ENCODE data around the gene C1orf35.

C1orf35 gene

GRCh38 chr1:228102791-228103620 lies at the start of gene C1orf35:
C1orf35 (minus strand) TSS chr1:228103325; CDS start chr1:228103227, 98 bp downstream.
- peak; percentile 95 for DNase-seq (ENCODE audit: low read depth in 2 of 2)

DNA sequence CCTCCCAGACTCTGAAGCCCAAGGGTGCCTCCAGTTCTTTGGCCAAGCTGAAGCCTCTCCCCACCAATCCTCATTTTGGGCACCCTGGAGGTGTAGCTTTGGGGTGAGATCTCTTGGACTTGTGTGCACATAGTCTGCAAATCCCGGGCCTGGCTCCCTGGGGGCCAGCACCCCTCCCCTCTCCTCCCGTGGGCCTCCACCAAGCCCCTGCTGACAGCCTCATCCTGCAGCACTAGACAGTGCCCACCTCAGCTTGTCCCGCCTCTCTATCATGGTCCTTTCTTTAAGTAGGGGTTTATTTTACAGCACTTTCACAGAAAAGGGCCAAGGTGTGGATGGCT lies 49.8 kb upstream of the C1orf35 start:
- DNase-seq (ENCODE audit: low read depth in 2 of 2) = no peak

DNA sequence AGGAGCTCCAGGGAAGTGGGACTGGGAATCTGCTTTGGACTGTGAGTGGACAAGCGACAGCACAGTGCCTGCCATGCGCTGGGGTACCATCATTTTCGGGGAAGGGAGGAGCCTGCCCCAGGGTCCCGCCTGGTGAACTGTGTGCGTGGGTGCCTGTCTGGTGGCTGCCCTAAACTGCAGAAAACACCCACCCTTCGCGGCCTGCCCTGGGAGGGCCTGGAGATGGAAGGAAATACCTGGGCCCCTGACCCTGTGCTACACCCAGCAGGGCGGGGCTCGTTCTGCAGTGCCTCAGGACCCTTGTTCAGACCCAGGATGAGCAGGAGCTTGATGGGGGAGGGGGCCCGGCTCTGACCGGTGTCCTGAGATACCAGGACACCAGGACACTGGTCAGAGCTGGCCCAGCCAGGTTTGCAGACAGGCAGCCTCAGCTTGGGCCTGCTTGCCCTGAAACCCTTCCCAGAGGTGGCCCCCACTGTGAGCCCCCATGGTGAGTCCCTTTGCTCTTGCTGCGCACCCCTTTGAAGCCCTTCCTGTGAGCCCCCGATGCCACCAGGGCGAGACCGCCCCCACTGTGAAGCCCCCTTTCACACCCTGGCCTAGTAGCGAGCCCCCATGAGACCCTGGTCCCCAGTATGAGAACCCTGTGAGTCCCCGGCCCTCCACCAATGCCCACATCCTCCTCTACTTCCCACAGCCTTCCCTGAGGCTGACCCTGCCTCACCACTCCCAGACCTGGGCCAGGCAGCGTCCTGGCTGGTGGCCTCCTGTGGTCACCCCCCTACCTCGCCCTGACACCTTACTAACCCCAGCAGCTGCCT lies 49.2 kb upstream of the C1orf35 start:
- DNase-seq (ENCODE audit: low read depth in 2 of 2) = no peak

DNA sequence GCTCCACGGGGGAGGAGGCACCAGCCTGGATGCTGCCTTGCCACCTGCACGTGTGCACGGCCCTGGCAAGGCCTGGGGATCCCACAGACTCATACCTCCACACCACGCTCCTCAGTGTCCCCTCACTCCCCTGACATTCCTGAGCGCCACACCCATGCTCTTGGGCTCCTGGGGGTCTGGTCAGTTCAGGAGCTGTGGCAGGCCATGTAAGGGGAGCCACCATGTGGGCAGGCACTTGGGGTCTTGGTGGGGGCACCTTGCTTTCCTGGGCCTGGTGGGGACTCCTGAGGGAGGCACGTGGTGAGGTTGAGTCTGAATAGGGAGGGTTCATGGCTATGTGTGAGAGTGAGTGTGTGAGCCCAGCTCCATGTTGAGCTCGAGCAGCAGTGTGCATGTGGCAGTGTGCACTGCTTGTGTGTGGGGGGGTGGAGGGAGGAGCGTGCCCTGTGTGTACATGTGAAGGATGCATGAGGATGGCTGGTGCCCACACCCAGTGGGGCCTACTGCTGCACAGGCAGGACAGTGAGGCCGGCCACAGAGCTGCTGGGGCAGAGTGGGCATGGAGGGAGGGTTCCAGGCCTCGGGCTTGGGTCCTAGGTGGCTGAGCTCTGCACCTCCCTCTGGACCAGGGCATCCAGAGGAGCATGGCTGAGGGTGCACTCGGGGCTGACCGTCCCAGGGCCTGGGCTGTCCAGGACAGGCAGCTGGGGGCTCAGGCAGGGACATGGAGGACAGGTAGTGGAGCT lies 48.2 kb upstream of the C1orf35 start:
- no peak for DNase-seq (ENCODE audit: low read depth in 2 of 2)

GRCh38 chr1:228150461-228151179 lies 47.5 kb upstream of the C1orf35 start:
- DNase-seq (ENCODE audit: low read depth in 2 of 2) = no peak

- no peak for DNase-seq (ENCODE audit: low read depth in 2 of 2)
Observed at GRCh38 chr1:228150120-228150460, 47.0 kb upstream of the C1orf35 start.

DNA sequence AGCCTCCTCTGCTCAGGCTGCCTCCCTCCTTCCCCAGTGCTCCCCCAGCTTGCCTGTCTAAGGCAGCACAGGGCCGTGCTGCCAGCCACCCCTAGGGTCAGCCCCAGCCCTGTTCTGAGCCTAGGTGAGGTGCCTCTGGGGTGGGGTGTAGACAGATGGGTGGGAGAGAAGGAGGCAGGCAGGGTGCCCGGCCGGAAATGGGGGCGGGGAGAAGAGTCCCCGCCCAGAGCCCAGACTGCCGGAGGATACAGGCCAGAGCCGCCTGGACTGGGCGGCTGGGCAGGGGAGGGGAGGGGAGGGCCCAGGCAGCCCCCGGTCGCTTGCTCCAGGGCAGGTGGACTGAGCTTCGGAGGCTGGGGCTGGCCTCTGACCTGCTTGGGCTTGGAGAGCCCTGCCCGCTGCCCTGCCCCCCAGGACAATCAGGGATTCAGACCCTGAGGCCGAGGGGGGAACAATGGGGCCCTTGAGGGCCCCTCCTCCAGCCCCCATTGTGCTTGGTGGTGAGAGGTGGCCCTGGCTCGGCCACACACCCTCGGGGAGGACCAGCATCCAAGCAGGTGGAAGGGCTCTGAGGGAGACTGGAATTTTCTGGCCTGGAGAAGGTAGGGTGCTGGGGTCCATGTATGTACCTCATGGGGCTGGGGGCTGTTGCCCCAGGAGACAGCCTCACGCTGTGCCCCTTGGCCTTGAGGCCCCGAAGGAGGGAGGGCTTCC lies 46.4 kb upstream of the C1orf35 start, which contains the start of gene GJC2:
GJC2 (plus strand) TSS at position 525 of the 714 bp plus-strand sequence. CDS start 7,829 bp downstream, outside the sequence.
- DNase-seq (ENCODE audit: low read depth in 2 of 2) = no peak

- DNase-seq (ENCODE audit: low read depth in 2 of 2) = no peak
Observed at GRCh38 chr1:228148935-228149405, 45.8 kb upstream of the C1orf35 start.

- no peak for DNase-seq (ENCODE audit: low read depth in 2 of 2)
Observed at GRCh38 chr1:228148196-228148861, 45.2 kb upstream of the C1orf35 start.

DNA sequence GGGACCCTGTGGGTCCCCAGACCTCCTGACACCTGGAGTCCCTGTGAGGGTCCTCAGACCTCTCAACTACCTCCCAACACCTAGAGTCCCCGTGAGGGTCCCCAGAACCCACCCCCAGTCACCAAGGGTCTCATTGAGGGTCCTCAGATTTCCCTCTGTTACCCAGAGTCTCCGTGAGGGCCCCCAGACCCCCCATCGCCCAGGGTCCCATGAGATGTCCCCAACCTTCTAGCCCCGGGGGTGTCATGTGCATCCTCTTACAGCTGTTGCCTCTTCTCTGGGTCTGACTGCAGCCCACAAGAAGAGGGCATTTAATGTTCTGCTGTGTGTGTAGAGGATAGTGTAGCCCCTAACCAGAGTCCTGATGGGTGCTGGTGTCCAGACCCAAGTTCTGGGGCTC lies 44.6 kb upstream of the C1orf35 start:
- DNase-seq (ENCODE audit: low read depth in 2 of 2) = no peak

DNA sequence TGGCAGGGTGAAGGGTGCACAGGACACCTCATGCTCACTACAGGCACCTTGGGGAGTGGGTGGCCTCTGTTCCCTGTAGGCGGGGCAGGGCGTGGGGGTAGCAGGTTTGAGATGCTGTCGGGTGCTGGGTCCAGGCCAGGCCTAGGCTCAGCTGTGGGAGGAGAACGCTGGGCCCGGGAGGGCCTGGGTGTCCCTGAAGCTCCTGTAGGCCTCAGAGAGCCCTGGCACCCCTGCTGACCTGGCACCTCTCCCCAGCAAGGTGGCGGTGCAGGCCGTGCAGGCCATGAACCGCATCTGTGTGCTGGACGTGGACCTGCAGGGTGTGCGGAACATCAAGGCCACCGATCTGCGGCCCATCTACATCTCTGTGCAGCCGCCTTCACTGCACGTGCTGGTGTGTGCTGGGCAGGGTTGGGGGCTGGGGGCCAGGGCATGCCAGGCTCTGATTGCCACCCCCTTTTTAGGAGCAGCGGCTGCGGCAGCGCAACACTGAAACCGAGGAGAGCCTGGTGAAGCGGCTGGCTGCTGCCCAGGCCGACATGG lies 44.1 kb upstream of the C1orf35 start:
- no peak for DNase-seq (ENCODE audit: low read depth in 2 of 2)

DNA sequence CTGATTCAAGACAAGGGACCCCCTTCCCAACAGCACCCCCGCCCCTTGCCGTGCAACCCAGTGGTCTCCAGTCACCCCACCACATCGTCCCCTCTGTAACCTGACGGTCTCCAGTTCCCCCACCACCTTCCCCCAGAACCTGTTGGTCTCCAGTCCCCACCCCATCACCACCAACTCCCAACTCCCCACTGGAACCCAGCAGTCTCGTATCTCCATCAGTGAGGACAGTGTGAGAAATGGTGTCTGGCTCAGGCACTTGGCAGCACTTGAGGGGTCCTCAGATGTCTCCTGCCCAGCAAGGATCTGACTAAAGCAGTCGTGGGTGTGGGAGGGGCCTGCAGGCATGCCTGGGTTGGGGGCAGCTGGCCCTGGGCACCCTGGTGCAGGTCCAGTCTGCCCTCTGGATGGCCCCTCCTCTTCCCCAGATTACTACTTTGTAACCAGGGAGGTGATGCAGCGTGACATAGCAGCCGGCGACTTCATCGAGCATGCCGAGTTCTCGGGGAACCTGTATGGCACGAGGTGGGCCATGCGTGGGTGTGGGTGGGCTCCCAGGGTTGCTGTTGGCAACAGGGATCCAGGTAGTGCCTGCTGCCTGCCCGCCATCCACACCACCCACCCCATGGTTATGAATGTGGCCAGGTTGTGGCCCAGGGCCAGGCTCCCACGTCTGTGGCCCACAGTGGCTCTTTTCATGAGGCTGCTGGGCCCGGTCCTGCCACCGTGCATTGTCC lies 43.5 kb upstream of the C1orf35 start:
- no peak for DNase-seq (ENCODE audit: low read depth in 2 of 2)

GRCh38 chr1:228145463-228146416 lies 42.6 kb upstream of the C1orf35 start:
- no peak for DNase-seq (ENCODE audit: low read depth in 2 of 2)

DNA sequence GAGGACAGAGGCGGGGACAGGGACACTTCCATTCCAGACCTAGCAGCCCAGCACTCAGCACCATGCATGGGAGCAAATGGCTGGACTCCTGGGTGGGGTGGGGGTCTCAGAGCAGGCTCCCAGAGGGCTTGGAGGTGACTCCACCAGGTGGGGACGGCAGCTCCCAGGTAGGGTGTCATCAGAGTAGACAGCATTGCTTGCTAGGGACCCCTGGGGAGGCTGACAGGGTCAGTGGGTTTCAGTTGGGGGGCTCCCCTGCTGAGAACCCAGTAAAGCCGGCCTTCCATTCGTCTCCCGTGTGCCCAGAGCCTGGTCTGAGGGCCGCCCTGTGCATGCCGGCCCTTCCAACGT lies 41.8 kb upstream of the C1orf35 start:
- no peak for DNase-seq (ENCODE audit: low read depth in 2 of 2)

GRCh38 chr1:228144193-228144992 lies 41.3 kb upstream of the C1orf35 start:
- DNase-seq (ENCODE audit: low read depth in 2 of 2) = no peak

GRCh38 chr1:228143480-228144192 lies 40.5 kb upstream of the C1orf35 start:
- DNase-seq (ENCODE audit: low read depth in 2 of 2) = no peak

DNA sequence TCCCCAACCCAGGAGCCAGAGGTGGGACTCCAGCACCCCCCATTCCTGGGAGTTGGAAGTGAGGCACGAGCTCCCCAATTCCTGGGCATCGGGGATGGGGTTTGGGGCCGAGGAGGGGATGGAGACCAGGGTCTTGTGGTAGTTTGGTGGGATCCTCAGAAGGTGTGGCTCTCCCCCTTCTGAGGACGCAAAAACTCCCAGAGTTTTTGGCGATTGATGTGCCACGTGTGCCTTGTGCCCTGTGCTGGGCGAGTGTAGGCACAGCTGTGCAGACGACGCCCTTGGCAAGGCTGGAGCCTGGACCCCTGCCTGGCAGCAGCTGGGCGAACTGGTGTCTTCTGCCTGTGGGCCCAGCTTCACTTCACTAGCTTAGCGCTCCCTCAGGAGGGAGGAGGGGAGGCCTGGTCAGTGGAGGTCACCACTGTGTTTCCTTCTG lies 39.6 kb upstream of the C1orf35 start:
- no peak for DNase-seq (ENCODE audit: low read depth in 2 of 2)

Data from stimulated activated CD8-positive, alpha-beta memory T cell treated with anti-CD3 and anti-CD28 coated beads, Interleukin-2, amount 100 ng/mL, for 48 hours (primary cell).